HG03025 (cell line): Measurements from ENCODE around the gene IL17RC.
"Not testable (repeated sequence)": the region's sequence is repeated elsewhere in the genome, so short reads cannot be mapped to it uniquely, and the experiment has no call there.

Experiments
- ATAC-seq: cut with Tn5 transposase; IDR thresholded peaks from one replicate; pipeline ENCODE4 v1.9.1; 2021; ENCODE audit warnings: mild to moderate bottlenecking, moderate library complexity; ENCODE audit not compliant: unreplicated experiment, low FRiP score

IL17RC gene

GRCh38 chr3:9891072-9891622, 25.8 kb upstream of the IL17RC start:
- peak; percentile 2 for ATAC-seq

GRCh38 chr3:9893739-9894138, 23.2 kb upstream of the IL17RC start:
- no peak for ATAC-seq

GRCh38 chr3:9895715-9896114, 21.2 kb upstream of the IL17RC start:
- ATAC-seq = not testable (repeated sequence)

GRCh38 chr3:9896755-9897407, 20.0 kb upstream of the IL17RC start:
- not testable (repeated sequence) for ATAC-seq

- no peak for ATAC-seq
Measured at GRCh38 chr3:9897408-9898372, 19.2 kb upstream of the IL17RC start.

- ATAC-seq = no peak
Measured at GRCh38 chr3:9898467-9899241, 18.2 kb upstream of the IL17RC start.

GRCh38 chr3:9899289-9899791, 17.6 kb upstream of the IL17RC start:
- no peak for ATAC-seq

- not testable (repeated sequence) for ATAC-seq
Measured at GRCh38 chr3:9900965-9901415, 15.9 kb upstream of the IL17RC start.

GRCh38 chr3:9901967-9902366, 14.9 kb upstream of the IL17RC start:
- no peak for ATAC-seq

GRCh38 chr3:9902372-9903237, 14.3 kb upstream of the IL17RC start, which contains the start of gene IL17RE:
Gene IL17RE, plus strand, starts transcription at chr3:9902848. Its CDS starts 85 bp downstream, at chr3:9902933.
- ATAC-seq = no peak

- no peak for ATAC-seq
Measured at GRCh38 chr3:9903238-9903624, 13.7 kb upstream of the IL17RC start.

- no peak for ATAC-seq
Measured at GRCh38 chr3:9903904-9904303, 13.0 kb upstream of the IL17RC start.

- ATAC-seq = no peak
Measured at GRCh38 chr3:9906480-9906879, 10.4 kb upstream of the IL17RC start.

- no peak for ATAC-seq
Measured at GRCh38 chr3:9908286-9908685, 8.6 kb upstream of the IL17RC start.

- no peak for ATAC-seq
Measured at GRCh38 chr3:9909221-9910013, 7.5 kb upstream of the IL17RC start.

- ATAC-seq = no peak
Measured at GRCh38 chr3:9911863-9912262, 5.0 kb upstream of the IL17RC start.

- ATAC-seq = no peak
Measured at GRCh38 chr3:9912294-9912935, 4.5 kb upstream of the IL17RC start.

GRCh38 chr3:9913601-9914000, 3.3 kb upstream of the IL17RC start:
- ATAC-seq = no peak
